HepG2 (cell line): ENCODE measurements around the gene SPAG7. TPM values are rescaled to one million over a fixed set of nuclear protein-coding genes. Genes with fewer than 3 reads are reported as not detected.

Source experiments
- BCL6 ChIP-seq: IDR thresholded peaks from 2 replicates; pipeline ENCODE4 v1.6.1; 2016; ENCODE audit warnings: missing genetic modification reagents, missing compliant biosample characterization
- E2F5 ChIP-seq: sonication (generic); formaldehyde crosslinking; conservative IDR thresholded peaks from 2 replicates; pipeline ENCODE4 v1.4.0; 2020; ENCODE audit warnings: missing genetic modification reagents
- ELF3 ChIP-seq: IDR thresholded peaks from 2 replicates; pipeline ENCODE4 v1.6.1; 2016; ENCODE audit warnings: missing genetic modification reagents, missing compliant biosample characterization
- KLF13 ChIP-seq: sonication (generic); formaldehyde crosslinking; IDR thresholded peaks from 2 replicates; pipeline ENCODE4 v1.4.0; 2020; ENCODE audit warnings: mild to moderate bottlenecking, missing genetic modification reagents
- MAFG ChIP-seq: sonication (generic); formaldehyde crosslinking; IDR thresholded peaks from 2 replicates; pipeline ENCODE4 v1.5.1; 2020; ENCODE audit warnings: mild to moderate bottlenecking, missing genetic modification reagents
- NKX3-1 ChIP-seq: sonication (generic); formaldehyde crosslinking; IDR thresholded peaks from 2 replicates; pipeline ENCODE4 v1.5.0; 2020; ENCODE audit warnings: missing genetic modification reagents
- SAFB2 ChIP-seq: sonication (generic); formaldehyde crosslinking; IDR thresholded peaks from 2 replicates; pipeline ENCODE4 v1.5.1; 2020; ENCODE audit warnings: missing genetic modification reagents, low read depth, mild to moderate bottlenecking, borderline replicate concordance
- SIX1 ChIP-seq: sonication (generic); formaldehyde crosslinking; IDR thresholded peaks from 2 replicates; pipeline ENCODE4 v1.4.0; 2020; ENCODE audit warnings: missing genetic modification reagents, borderline replicate concordance
- SMC3 ChIP-seq: IDR thresholded peaks from 2 replicates; pipeline ENCODE4 v1.6.1; 2011; ENCODE audit warnings: low read length, improper control_type of control experiment
- SNAI1 ChIP-seq: sonication (generic); formaldehyde crosslinking; IDR thresholded peaks from 2 replicates; pipeline ENCODE4 v1.5.0; 2020; ENCODE audit warnings: mild to moderate bottlenecking, missing genetic modification reagents, borderline replicate concordance
- TARDBP ChIP-seq: sonication (generic); formaldehyde crosslinking; IDR thresholded peaks from 2 replicates; pipeline ENCODE4 v1.8.0; 2022; ENCODE audit warnings: mild to moderate bottlenecking, missing genetic modification reagents
- TEF ChIP-seq: sonication (generic); formaldehyde crosslinking; IDR thresholded peaks from 2 replicates; pipeline ENCODE4 v1.5.0; 2020; ENCODE audit warnings: missing genetic modification reagents
- TFAP4 ChIP-seq: sonication (generic); IDR thresholded peaks from 2 replicates; pipeline ENCODE4 v1.6.1; 2016; ENCODE audit warnings: low read depth, borderline replicate concordance
- THAP9 ChIP-seq: sonication (generic); formaldehyde crosslinking; IDR thresholded peaks from 2 replicates; pipeline ENCODE4; 2020; ENCODE audit warnings: missing genetic modification reagents, mild to moderate bottlenecking, borderline replicate concordance
- ZBTB14 ChIP-seq: sonication (generic); formaldehyde crosslinking; IDR thresholded peaks from 2 replicates; pipeline ENCODE4 v1.4.0; 2020; ENCODE audit warnings: missing genetic modification reagents
- ZMYM3 ChIP-seq: sonication (generic); formaldehyde crosslinking; IDR thresholded peaks from 2 replicates; pipeline ENCODE4 v1.5.1; 2020; ENCODE audit warnings: mild to moderate bottlenecking, missing genetic modification reagents
- ZNF382 ChIP-seq: sonication (generic); formaldehyde crosslinking; IDR thresholded peaks from 2 replicates; pipeline ENCODE4 v1.5.0; 2020; ENCODE audit warnings: missing genetic modification reagents, mild to moderate bottlenecking, borderline replicate concordance
- ZNF446 ChIP-seq: sonication (generic); formaldehyde crosslinking; IDR thresholded peaks from 2 replicates; pipeline ENCODE4 v1.5.0; 2020; ENCODE audit warnings: mild to moderate bottlenecking, missing genetic modification reagents
- ZNF512 ChIP-seq: sonication (generic); formaldehyde crosslinking; IDR thresholded peaks from 2 replicates; pipeline ENCODE4 v1.4.0; 2020; ENCODE audit warnings: mild to moderate bottlenecking, missing genetic modification reagents
- ZNF747 ChIP-seq: sonication (generic); formaldehyde crosslinking; IDR thresholded peaks from 2 replicates; pipeline ENCODE4 v1.8.1; 2023; ENCODE audit warnings: missing genetic modification reagents, mild to moderate bottlenecking, borderline replicate concordance
- ZNF883 ChIP-seq: sonication (generic); formaldehyde crosslinking; IDR thresholded peaks from 2 replicates; pipeline ENCODE4 v1.5.1; 2020; ENCODE audit warnings: mild to moderate bottlenecking, missing genetic modification reagents; ENCODE audit errors: not compliant biosample characterization
- polyA plus RNA-seq, 8 experiments: library from polyadenylated mRNA; depleted of rRNA in 3 of 8; stranded (reverse) in 7 of 8; unstranded in 1 of 8; fragments of >200 nt; fragmentation: Illumina TruSeq in 4 of 8; extraction: Trizol in 4 of 8; gene quantifications; 2 replicates each; pipeline versions ENCODE4 v1.2.1 to v1.2.3, GENCODE V29; 2011 to 2016; ENCODE audit warnings: low read depth in 4 of 8, missing spikeins in 1 of 8, mixed read lengths in 1 of 8; ENCODE audit not compliant: insufficient read depth in 1 of 8
- total RNA-seq, 5 experiments: library from RNA; depleted of rRNA; stranded (reverse); fragments of >200 nt; fragmentation: Illumina TruSeq; extraction: Trizol; gene quantifications; 2 replicates each; pipeline ENCODE4 v1.2.3, GENCODE V29; 2016; ENCODE audit warnings: low read depth in 1 of 5

Gene SPAG7
- total and polyA plus RNA-seq, 2 of the 13 experiments (the other 11 are each of a cell fraction or from before 2014, with no cell fraction given): 51.0 to 59.0 TPM

- TF ChIP-seq ZNF512 (CRISPR knock-in tag): no peak
- peak; percentile 35; the same call in 1 of the 2 replicates for TF ChIP-seq TFAP4
- no peak for TF ChIP-seq SNAI1 (CRISPR knock-in tag)
- peak; percentile 79 for TF ChIP-seq ELF3 (CRISPR knock-in tag)
- peak; percentile 61; the same call in 1 of the 2 replicates for TF ChIP-seq E2F5 (CRISPR knock-in tag)
- no peak for TF ChIP-seq SIX1
- TF ChIP-seq ZMYM3: no peak; the same call in 1 of the 2 replicates
- TF ChIP-seq ZNF446: no peak
- TF ChIP-seq ZNF382 (CRISPR knock-in tag): no peak
- no peak for TF ChIP-seq KLF13
- peak; percentile 6; the same call in 1 of the 2 replicates for TF ChIP-seq SMC3
- peak; percentile 82 for TF ChIP-seq NKX3-1 (CRISPR knock-in tag)
- no peak for TF ChIP-seq TARDBP (CRISPR knock-in tag)
- TF ChIP-seq THAP9 (CRISPR knock-in tag): no peak
- no peak; the same call in 1 of the 2 replicates for TF ChIP-seq BCL6 (CRISPR knock-in tag)
- no peak for TF ChIP-seq TEF (CRISPR knock-in tag)
- TF ChIP-seq ZNF883: peak; percentile 76
- no peak for TF ChIP-seq MAFG (CRISPR knock-in tag)
- TF ChIP-seq SAFB2 (CRISPR knock-in tag): no peak
- peak; percentile 50; the same call in 1 of the 2 replicates for TF ChIP-seq ZNF747 (CRISPR knock-in tag)
- TF ChIP-seq ZBTB14 (CRISPR knock-in tag): peak; percentile 63
Measured at GRCh38 chr17:4986951-4987766, 19.5 kb upstream of the SPAG7 start, which contains the start of gene CAMTA2 (continued).
